Prostate gland (tissue), 2 donors: Measurements from ENCODE around the gene FXYD4.

Source experiments
- CTCF ChIP-seq, 4 experiments: fragments of 200-600 bp in 2 of 4; fragments of 450-650 bp in 2 of 4; sonication (generic) in 2 of 4; IDR thresholded peaks; 1 replicate in 3 of 4; 2 replicates in 1 of 4; pipeline ENCODE4 v1.5.1; 2016 to 2019; ENCODE audit warnings: antibody characterized with exemption in 4 of 4, mild to moderate bottlenecking in 2 of 4, moderate library complexity in 2 of 4
- POLR2A ChIP-seq: fragments of 450-650 bp; IDR thresholded peaks from one replicate; pipeline ENCODE4 v1.6.1; 2016; ENCODE audit warnings: antibody characterized with exemption, mild to moderate bottlenecking
- POLR2AphosphoS5 ChIP-seq: sonication (generic); formaldehyde crosslinking; IDR thresholded peaks from one replicate; pipeline ENCODE4 v1.6.1; 2017; ENCODE audit warnings: antibody characterized with exemption

DNA sequence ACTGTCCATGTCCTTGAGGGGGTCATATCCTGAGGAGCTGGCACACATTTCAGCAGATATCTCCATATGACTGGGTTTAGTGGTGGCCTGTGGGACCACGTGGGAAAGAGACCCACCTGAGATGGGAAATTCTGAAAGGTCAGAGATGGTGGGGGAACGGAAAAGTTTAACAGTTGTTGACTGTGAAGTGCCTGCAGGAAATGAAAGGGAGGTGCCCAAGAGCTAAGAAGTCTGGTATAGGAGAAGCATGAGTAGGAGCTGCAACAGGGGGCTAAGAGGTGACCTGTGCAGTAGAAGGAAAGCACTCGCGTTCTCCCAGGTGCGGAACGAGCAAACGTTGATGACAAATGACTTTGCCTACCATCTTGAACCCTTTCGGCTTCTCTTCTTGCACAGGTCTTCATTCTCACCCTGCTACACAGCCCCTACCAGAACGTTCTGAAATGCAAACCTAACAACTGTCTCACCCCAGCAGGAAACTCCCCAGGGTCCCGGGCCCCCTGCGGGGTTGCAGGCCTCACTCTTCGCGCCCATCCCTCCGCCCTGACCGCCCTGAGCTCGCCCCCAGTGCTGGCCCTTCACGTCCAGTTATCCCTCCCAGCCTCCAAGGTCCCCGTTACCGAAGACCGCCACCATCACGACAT lies 9.8 kb upstream of the FXYD4 start:
- TF ChIP-seq POLR2AphosphoS5 (no peak), CTCF (IDR thresholded peaks at IDR 0.05) (no peak), POLR2A (no peak)
